WTC11 (cell line): Measurements from ENCODE around the gene BCAS3. TPM values are rescaled to one million over a fixed set of nuclear protein-coding genes. Genes with fewer than 3 reads are reported as not detected.

Source experiments
- ATAC-seq: fragments of 200-7000 bp; cut with Tn5 transposase; 2 replicates; pipeline ENCODE4 v1.10.0; 2021; ENCODE audit warnings: mild to moderate bottlenecking, moderate library complexity
- CTCF ChIA-PET: fragments of 300-600 bp; sonication (Branson Sonifier 250); formaldehyde crosslinking; loops from one replicate; lab custom pipeline; 2021; ENCODE audit warnings: antibody characterized with exemption; lab: Charles Lee
- POLR2A ChIA-PET: fragments of 350-600 bp; sonication (Branson Sonifier 250); formaldehyde crosslinking; loops from one replicate; lab custom pipeline; 2021; ENCODE audit warnings: antibody characterized with exemption; lab: Charles Lee
- DNase-seq: peaks from one replicate; pipeline ENCODE4 v3.0.0; 2021; ENCODE audit warnings: low spot score
- H3K27ac Mint-ChIP-seq: 2 replicates; pipeline ENCODE4 v1.8.0; 2021; ENCODE audit warnings: mixed read lengths
- H3K27me3 Mint-ChIP-seq: 2 replicates; pipeline ENCODE4 v1.8.0; 2021; ENCODE audit warnings: low read depth, mild to moderate bottlenecking, moderate library complexity, mixed read lengths
- H3K36me3 Mint-ChIP-seq: 2 replicates; pipeline ENCODE4 v1.8.0; 2021; ENCODE audit warnings: mixed read lengths
- H3K4me1 Mint-ChIP-seq: 2 replicates; pipeline ENCODE4 v1.8.0; 2022; ENCODE audit warnings: mixed read lengths
- H3K4me3 Mint-ChIP-seq: 2 replicates; pipeline ENCODE4 v1.8.0; 2021; ENCODE audit warnings: mild to moderate bottlenecking, moderate library complexity, mixed read lengths
- H3K9me3 Mint-ChIP-seq: 2 replicates; pipeline ENCODE4 v1.8.0; 2021; ENCODE audit warnings: mixed read lengths
- AR ChIP-seq: fragments of 250-450 bp; sonication (Bioruptor Pico); IDR thresholded peaks from 2 replicates; pipeline ENCODE4 v1.9.0; 2021; ENCODE audit warnings: mild to moderate bottlenecking
- CDX4 ChIP-seq: fragments of 250-450 bp; sonication (Bioruptor Pico); IDR thresholded peaks from 2 replicates; pipeline ENCODE4 v1.9.0; 2021; ENCODE audit warnings: moderate library complexity, mild to moderate bottlenecking, inconsistent platforms, borderline replicate concordance
- CREB1 ChIP-seq: sonication (generic); formaldehyde crosslinking; IDR thresholded peaks from 2 replicates; pipeline ENCODE4 v1.8.0; 2023; ENCODE audit warnings: mild to moderate bottlenecking, missing genetic modification reagents
- E2F1 ChIP-seq: sonication (generic); formaldehyde crosslinking; IDR thresholded peaks from 2 replicates; pipeline ENCODE4 v1.8.0; 2022; ENCODE audit warnings: mild to moderate bottlenecking, missing genetic modification reagents
- ERG ChIP-seq: fragments of 250-450 bp; sonication (Bioruptor Pico); IDR thresholded peaks from 2 replicates; pipeline ENCODE4 v1.8.0; 2021; ENCODE audit warnings: mild to moderate bottlenecking
- ETV6 ChIP-seq: sonication (generic); formaldehyde crosslinking; IDR thresholded peaks from 2 replicates; pipeline ENCODE4 v1.8.1; 2022; ENCODE audit warnings: mild to moderate bottlenecking, missing genetic modification reagents
- HMGA2 ChIP-seq: fragments of 250-450 bp; sonication (Bioruptor Pico); IDR thresholded peaks from 2 replicates; pipeline ENCODE4 v1.4.0; 2021; ENCODE audit warnings: mild to moderate bottlenecking, moderate library complexity
- JUN ChIP-seq: sonication (generic); formaldehyde crosslinking; IDR thresholded peaks from 2 replicates; pipeline ENCODE4 v1.8.0; 2023; ENCODE audit warnings: mild to moderate bottlenecking, missing genetic modification reagents
- KAT7 ChIP-seq: sonication (generic); formaldehyde crosslinking; IDR thresholded peaks from 2 replicates; pipeline ENCODE4 v1.8.1; 2023; ENCODE audit warnings: missing genetic modification reagents, mild to moderate bottlenecking, borderline replicate concordance
- MLX ChIP-seq: sonication (generic); formaldehyde crosslinking; IDR thresholded peaks from 2 replicates; pipeline ENCODE4 v1.8.1; 2023; ENCODE audit warnings: mild to moderate bottlenecking, missing genetic modification reagents, moderate library complexity
- NFYB ChIP-seq: sonication (generic); formaldehyde crosslinking; conservative IDR thresholded peaks from 2 replicates; pipeline ENCODE4 v1.8.0; 2022; ENCODE audit warnings: low read depth, missing genetic modification reagents
- NR1H2 ChIP-seq: sonication (generic); formaldehyde crosslinking; IDR thresholded peaks from 2 replicates; pipeline ENCODE4 v1.9.0; 2021; ENCODE audit warnings: mild to moderate bottlenecking, moderate library complexity, missing genetic modification reagents
- RELA ChIP-seq: sonication (generic); formaldehyde crosslinking; IDR thresholded peaks from 2 replicates; pipeline ENCODE4 v1.8.1; 2022; ENCODE audit warnings: missing genetic modification reagents, mild to moderate bottlenecking, borderline replicate concordance
- SMAD3 ChIP-seq: sonication (generic); formaldehyde crosslinking; IDR thresholded peaks from 2 replicates; pipeline ENCODE4 v1.8.0; 2022; ENCODE audit warnings: missing genetic modification reagents, mild to moderate bottlenecking, borderline replicate concordance
- SOX15 ChIP-seq: fragments of 250-450 bp; sonication (Bioruptor Pico); IDR thresholded peaks from 2 replicates; pipeline ENCODE4 v1.9.0; 2021; ENCODE audit warnings: mild to moderate bottlenecking
- TEAD4 ChIP-seq: sonication (generic); formaldehyde crosslinking; IDR thresholded peaks from 2 replicates; pipeline ENCODE4 v1.8.0; 2022; ENCODE audit warnings: mild to moderate bottlenecking, missing genetic modification reagents
- USF1 ChIP-seq: sonication (generic); formaldehyde crosslinking; IDR thresholded peaks from 2 replicates; pipeline ENCODE4 v1.8.0; 2022; ENCODE audit warnings: mild to moderate bottlenecking, missing genetic modification reagents
- USF2 ChIP-seq: sonication (generic); formaldehyde crosslinking; IDR thresholded peaks from 2 replicates; pipeline ENCODE4 v1.8.1; 2023; ENCODE audit warnings: mild to moderate bottlenecking, missing genetic modification reagents, moderate library complexity
- ZBTB21 ChIP-seq: sonication (generic); formaldehyde crosslinking; IDR thresholded peaks from 2 replicates; pipeline ENCODE4 v1.8.1; 2023; ENCODE audit warnings: mild to moderate bottlenecking, missing genetic modification reagents, borderline replicate concordance
- ZNF671 ChIP-seq: fragments of 250-450 bp; sonication (Bioruptor Pico); IDR thresholded peaks from 2 replicates; pipeline ENCODE4 v1.8.0; 2021; ENCODE audit warnings: mild to moderate bottlenecking
- total RNA-seq: library from RNA; stranded (reverse); gene quantifications from 3 replicates; pipeline ENCODE4 v1.2.3, GENCODE V29; 2021

The BCAS3 gene
- total RNA-seq, 1 experiment from 2014 or later, result 15.5 TPM

- no peak for TF ChIP-seq AR (CRISPR knock-in tag)
- TF ChIP-seq MLX, result no peak
These were observed 531.4 kb downstream of the BCAS3 start (continued) for GRCh38 chr17:61209106-61209439.

- no peak overlapping the region for H3K27ac Mint-ChIP-seq
- H3K4me1 Mint-ChIP-seq, result peaks cover 41% of the 10 kb centered on the region
- no peaks in the 10 kb centered on the region for H3K9me3 Mint-ChIP-seq
- DNase-seq (no peak), ATAC-seq (no peak)
- ChIA-PET POLR2A (no interaction called here), CTCF (no interaction called here)
- no peak overlapping the region for H3K4me3 Mint-ChIP-seq
- no peaks in the 10 kb centered on the region for H3K27me3 Mint-ChIP-seq
- no peaks in the 10 kb centered on the region for H3K36me3 Mint-ChIP-seq
- TF ChIP-seq ERG (CRISPR knock-in tag) (no peak), SMAD3 (no peak), RELA (no peak), USF2 (CRISPR knock-in tag) (no peak), NR1H2 (CRISPR knock-in tag) (no peak), E2F1 (CRISPR knock-in tag) (no peak), ZBTB21 (no peak), USF1 (CRISPR knock-in tag) (no peak), TEAD4 (no peak), CREB1 (CRISPR knock-in tag) (no peak), KAT7 (CRISPR knock-in tag) (no peak), SOX15 (CRISPR knock-in tag) (no peak), AR (CRISPR knock-in tag) (no peak), HMGA2 (CRISPR knock-in tag) (no peak), NFYB (CRISPR knock-in tag) (no peak), ZNF671 (CRISPR knock-in tag) (no peak), CDX4 (CRISPR knock-in tag) (no peak), JUN (no peak), ETV6 (CRISPR knock-in tag) (no peak)
These were observed 531.9 kb downstream of the BCAS3 start for GRCh38 chr17:61209525-61209924.
